T-helper 2 cell treated with Interferon-gamma antibody and Interleukin-4, amounts not matched to agents 5 μg/mL and 100 μg/mL, for 36 hours (primary cell): ENCODE data around the gene FHIT.
A peak's percentile ranks its signal among the peaks of the same experiment; 100 is the strongest.

Source experiments
- DNase-seq: peaks from one replicate; pipeline ENCODE4 v3.0.0; 2021; ENCODE audit warnings: low spot score
- H3K27ac Mint-ChIP-seq: one replicate; pipeline ENCODE4 v1.8.0; 2021; ENCODE audit warnings: mild to moderate bottlenecking, mixed read lengths
- H3K27me3 Mint-ChIP-seq: one replicate; pipeline ENCODE4 v1.8.0; 2021; ENCODE audit warnings: low read depth, mixed read lengths
- H3K36me3 Mint-ChIP-seq: one replicate; pipeline ENCODE4 v1.8.0; 2021; ENCODE audit warnings: low read depth, mixed read lengths
- H3K4me1 Mint-ChIP-seq: one replicate; pipeline ENCODE4 v1.8.0; 2021; ENCODE audit warnings: low read depth, mixed read lengths
- H3K4me3 Mint-ChIP-seq: one replicate; pipeline ENCODE4 v1.8.0; 2022; ENCODE audit warnings: mild to moderate bottlenecking, moderate library complexity, mixed read lengths
- H3K9me3 Mint-ChIP-seq: one replicate; pipeline ENCODE4 v1.8.0; 2021; ENCODE audit warnings: mixed read lengths

Gene FHIT

DNA sequence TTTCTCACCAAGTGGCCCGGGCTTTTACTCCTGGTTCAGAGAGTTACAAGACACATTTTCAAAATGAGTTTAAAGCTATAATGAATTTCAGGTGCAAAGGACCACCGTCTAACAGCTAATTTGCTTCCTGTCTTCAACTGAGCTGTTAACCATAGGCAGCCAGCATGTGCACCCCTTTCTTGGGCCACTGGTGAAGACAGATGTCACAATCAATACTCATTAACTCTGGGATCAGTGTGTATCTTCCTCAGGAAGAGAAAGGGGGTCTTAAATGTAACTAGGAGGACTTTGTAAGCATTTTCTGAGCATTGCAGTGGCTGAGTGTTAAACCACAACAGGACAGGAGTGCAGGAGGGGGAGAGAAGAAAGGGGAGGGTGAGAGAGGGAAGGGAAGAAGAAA is 1450.8 kb downstream of the FHIT start:
- Mint-ChIP-seq H3K27me3 (no peaks in the 10 kb centered on the region), H3K9me3 (no peaks in the 10 kb centered on the region)

DNA sequence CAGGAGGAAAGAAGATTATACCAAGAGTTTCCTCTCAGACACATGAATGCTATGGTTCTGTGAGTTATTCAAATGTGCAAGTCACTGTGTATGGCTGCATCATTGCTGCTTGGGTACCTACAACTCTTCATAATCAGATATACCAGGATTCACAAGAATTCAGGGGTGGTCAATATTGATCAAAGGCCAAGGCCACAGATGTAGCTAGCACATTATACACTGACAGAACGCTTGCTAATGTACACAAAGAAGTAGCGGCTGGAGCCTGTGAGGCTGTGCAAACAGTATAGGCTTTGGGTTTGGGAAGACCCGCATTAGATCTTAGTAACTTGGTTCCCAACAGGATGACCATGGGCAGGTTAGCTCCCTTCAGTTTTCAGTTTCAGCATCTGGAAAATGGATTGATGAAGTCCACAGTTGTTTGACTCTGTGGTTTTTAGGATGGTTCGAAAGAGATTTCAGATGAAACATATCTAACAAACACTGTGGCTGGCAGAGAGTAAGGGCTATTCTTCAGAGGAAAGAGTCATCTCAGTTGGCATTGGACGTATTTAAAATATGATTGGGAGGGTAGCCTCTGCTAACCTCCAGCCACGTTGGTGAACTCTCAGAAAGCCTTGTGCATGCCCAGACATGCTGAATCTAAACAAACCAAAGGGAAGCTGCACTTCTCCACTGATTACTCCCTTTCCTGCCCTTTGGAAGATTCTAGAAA is 1452.7 kb downstream of the FHIT start:
- H3K4me1 Mint-ChIP-seq: peaks cover 15% of the 10 kb centered on the region
- no peaks in the 10 kb centered on the region for H3K27me3 Mint-ChIP-seq
- no peak overlapping the region for H3K27ac Mint-ChIP-seq
- no peak for DNase-seq
- no peaks in the 10 kb centered on the region for H3K9me3 Mint-ChIP-seq
- peaks cover 6% of the 10 kb centered on the region for H3K36me3 Mint-ChIP-seq
- H3K4me3 Mint-ChIP-seq: no peak overlapping the region

More for the DNA sequence above, 1450.8 kb downstream of the FHIT start:
- H3K4me1 Mint-ChIP-seq: peaks cover 13% of the 10 kb centered on the region
- DNase-seq: no peak
- H3K27ac Mint-ChIP-seq: no peak overlapping the region
- H3K4me3 Mint-ChIP-seq: no peak overlapping the region
- H3K36me3 Mint-ChIP-seq: peaks cover 6% of the 10 kb centered on the region

DNA sequence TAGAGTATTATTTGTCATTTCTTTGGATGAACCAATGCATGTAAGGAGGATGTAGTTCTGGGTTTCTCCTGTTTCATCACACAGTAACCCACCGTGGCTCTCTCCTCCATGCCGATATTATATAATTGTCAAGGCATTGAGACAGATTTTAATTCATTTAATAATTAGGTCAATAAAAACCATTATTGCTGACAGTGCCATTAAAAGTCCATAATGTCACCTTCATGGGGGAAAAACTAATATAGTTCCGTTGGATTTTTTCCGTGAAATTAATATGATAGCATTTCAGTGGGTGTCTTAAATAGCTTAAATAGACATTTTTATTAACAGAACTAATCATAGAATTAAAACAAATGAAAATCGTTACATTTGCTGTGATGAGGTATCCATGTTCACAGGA is 1453.7 kb downstream of the FHIT start:
- no peak overlapping the region for H3K4me3 Mint-ChIP-seq
- no peak overlapping the region for H3K27ac Mint-ChIP-seq
- no peaks in the 10 kb centered on the region for H3K9me3 Mint-ChIP-seq
- H3K36me3 Mint-ChIP-seq: peaks cover 9% of the 10 kb centered on the region
- H3K4me1 Mint-ChIP-seq: peaks cover 15% of the 10 kb centered on the region
- no peaks in the 10 kb centered on the region for H3K27me3 Mint-ChIP-seq
- no peak for DNase-seq

DNA sequence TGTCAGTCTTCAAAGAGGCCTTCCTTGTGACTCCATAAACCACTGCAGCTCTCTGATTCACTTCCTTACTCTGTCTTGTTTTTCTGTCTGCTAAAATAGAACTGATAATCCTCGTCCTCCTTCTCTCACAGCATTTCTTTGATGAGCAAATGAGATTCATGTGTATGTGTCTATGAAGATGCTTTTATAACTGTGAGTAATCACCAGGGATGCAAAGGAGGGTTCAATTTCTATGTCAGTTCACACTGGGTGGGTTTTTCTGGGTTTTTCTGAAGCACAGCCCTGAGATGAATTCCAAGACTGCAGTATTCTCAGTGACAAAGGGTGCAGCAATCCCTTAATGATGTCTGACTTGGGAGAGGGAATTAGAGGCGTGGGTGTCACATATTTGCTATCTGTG is 1454.8 kb downstream of the FHIT start:
- DNase-seq: no peak
- H3K27ac Mint-ChIP-seq: no peak overlapping the region
- peaks cover 13% of the 10 kb centered on the region for H3K4me1 Mint-ChIP-seq
- H3K36me3 Mint-ChIP-seq: peaks cover 5% of the 10 kb centered on the region
- H3K9me3 Mint-ChIP-seq: no peaks in the 10 kb centered on the region
- no peaks in the 10 kb centered on the region for H3K27me3 Mint-ChIP-seq
- H3K4me3 Mint-ChIP-seq: no peak overlapping the region

DNA sequence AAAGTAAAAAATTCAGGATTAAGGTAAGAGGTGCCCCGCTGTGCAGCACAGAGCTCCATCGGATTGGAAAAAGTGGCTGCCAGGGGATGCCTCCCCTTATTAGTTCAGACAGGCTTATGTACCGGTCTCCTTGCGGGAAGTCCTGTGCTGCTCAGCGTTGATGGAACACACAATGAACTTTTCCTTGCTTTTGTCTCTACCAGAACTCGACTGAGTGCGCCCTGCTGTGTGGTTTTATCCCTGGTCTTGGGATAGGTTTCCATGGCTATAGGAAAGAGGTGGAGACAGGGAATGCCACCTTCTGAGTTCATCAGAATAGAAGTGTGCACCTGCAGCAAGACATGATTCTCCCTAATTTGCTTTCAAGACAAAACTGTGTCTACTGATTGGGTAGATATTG is 1455.5 kb downstream of the FHIT start:
- Mint-ChIP-seq H3K27me3 (no peaks in the 10 kb centered on the region), H3K36me3 (peaks cover 5% of the 10 kb centered on the region), H3K9me3 (no peaks in the 10 kb centered on the region), H3K4me3 (no peak overlapping the region), H3K27ac (no peak overlapping the region), H3K4me1 (peaks cover 17% of the 10 kb centered on the region)
- no peak for DNase-seq

DNA sequence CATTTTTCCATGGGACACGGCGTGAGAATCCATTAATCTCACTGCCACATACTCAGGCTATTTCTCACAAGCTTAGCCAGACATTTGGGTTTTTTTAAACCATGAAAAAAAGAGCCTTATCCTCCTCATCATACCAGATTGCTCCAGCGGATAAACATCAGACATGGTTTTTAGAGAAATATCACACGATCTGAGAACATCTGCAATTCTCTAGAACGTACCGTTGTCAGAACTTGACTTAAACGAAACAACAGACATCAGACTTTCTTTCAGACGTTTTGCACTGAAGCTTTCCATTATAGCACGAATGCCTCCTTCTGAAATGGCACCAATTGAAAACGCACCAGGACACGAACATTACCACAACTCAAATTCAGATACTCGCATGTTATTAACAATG is 1457.3 kb downstream of the FHIT start:
- no peaks in the 10 kb centered on the region for H3K9me3 Mint-ChIP-seq
- H3K27me3 Mint-ChIP-seq: no peaks in the 10 kb centered on the region
- H3K27ac Mint-ChIP-seq: no peak overlapping the region
- DNase-seq: no peak
- H3K4me3 Mint-ChIP-seq: no peak overlapping the region
- peaks cover 5% of the 10 kb centered on the region for H3K36me3 Mint-ChIP-seq
- peaks cover 18% of the 10 kb centered on the region for H3K4me1 Mint-ChIP-seq

DNA sequence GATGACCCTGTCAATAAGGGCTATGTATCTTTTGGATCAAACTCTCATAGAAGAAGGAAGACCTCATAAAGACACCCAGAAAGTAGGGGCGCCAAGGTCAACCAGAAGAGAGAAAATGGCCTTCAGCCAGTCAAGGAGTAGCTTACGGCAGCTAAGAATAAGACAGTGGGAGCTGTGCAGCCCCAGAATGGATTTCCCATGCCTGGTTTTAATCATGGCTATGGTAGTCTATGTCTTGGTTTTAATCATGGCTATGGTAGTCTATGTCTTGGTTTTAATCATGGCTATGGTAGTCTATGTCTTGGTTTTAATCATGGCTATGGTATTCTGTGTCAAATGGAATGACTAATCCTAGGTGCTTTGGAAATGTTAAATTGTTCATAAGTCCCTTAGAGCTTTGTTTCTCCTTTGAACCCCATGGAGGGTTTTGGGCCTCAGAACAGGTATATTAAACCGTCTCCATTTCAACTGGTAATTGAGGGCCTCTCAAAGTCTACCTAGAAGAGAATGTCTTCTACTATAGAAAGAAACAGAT is 1459.4 kb downstream of the FHIT start:
- peaks cover 21% of the 10 kb centered on the region for H3K4me1 Mint-ChIP-seq
- no peak overlapping the region for H3K4me3 Mint-ChIP-seq
- no peaks in the 10 kb centered on the region for H3K9me3 Mint-ChIP-seq

DNA sequence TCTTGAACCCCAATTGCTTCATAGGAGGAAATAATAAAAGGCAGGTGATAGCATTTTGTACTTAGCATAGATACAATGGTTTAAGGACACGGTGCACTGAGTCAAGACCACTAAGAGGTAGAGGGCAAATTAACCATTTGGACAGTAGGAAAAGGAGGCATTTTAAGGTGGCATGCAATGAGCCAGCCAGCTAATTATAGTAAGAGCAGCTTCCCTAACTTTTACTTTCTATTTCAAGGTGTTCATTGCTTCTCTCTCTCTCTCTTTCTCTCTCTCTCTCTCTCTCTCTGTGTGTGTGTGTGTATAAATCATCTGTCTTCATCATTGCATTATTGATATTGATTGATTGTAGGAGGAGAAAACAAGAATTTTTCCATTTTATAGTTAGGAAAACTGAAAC is 1461.0 kb downstream of the FHIT start:
- peaks cover 27% of the 10 kb centered on the region for H3K36me3 Mint-ChIP-seq
- DNase-seq: no peak
- peaks cover 24% of the 10 kb centered on the region for H3K4me1 Mint-ChIP-seq
- H3K9me3 Mint-ChIP-seq: peaks cover 6% of the 10 kb centered on the region
- peak overlapping the region; percentile 13 for H3K4me3 Mint-ChIP-seq
- no peak overlapping the region for H3K27ac Mint-ChIP-seq
- no peaks in the 10 kb centered on the region for H3K27me3 Mint-ChIP-seq

More for the DNA sequence above, 1459.4 kb downstream of the FHIT start:
- Mint-ChIP-seq H3K27ac (no peak overlapping the region), H3K36me3 (peaks cover 16% of the 10 kb centered on the region), H3K27me3 (no peaks in the 10 kb centered on the region)
- no peak for DNase-seq

DNA sequence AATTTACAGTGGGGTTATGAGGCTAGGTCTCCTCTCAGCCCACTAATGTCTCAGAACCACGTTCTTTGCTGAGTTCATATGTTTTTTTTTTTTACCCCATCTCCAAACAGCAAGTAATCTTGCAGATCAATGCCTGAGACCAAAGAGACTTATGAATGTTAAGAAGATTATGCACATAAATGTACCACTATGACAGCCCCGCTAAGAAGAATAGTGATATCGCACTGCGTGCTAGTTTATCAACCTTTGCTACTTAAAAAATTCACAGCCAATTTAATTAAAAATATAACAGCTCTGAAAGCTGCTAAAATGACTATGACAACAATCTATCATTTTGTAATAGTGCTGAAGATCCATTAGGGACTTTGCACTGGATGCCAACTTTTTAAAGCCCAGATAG is 1462.5 kb downstream of the FHIT start:
- Mint-ChIP-seq H3K4me1 (peaks cover 35% of the 10 kb centered on the region), H3K9me3 (peaks cover 6% of the 10 kb centered on the region), H3K27ac (no peak overlapping the region), H3K36me3 (peaks cover 33% of the 10 kb centered on the region), H3K4me3 (no peak overlapping the region), H3K27me3 (no peaks in the 10 kb centered on the region)
- DNase-seq: no peak

DNA sequence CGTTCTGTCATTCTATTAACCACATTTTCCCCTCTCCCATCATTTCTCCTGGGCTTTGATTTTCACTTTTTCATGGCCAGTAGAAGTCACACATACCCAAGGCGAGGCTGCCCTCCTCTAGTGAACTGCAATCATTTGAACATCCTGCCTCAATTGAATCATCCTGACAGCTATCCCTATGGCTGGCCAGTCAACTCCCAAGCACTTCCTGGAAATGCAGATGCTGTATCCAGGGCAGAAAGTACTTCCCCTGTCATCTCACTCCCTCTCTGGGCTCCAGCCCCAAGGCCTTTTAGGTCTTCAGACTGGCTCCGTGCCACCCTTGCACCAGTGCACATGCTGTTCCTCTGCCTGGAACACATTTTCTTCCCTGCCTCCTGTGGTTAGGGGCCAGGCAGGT is 1463.1 kb downstream of the FHIT start:
- no peaks in the 10 kb centered on the region for H3K27me3 Mint-ChIP-seq
- H3K9me3 Mint-ChIP-seq: peaks cover 6% of the 10 kb centered on the region
- H3K36me3 Mint-ChIP-seq: peaks cover 35% of the 10 kb centered on the region
- H3K4me1 Mint-ChIP-seq: peaks cover 41% of the 10 kb centered on the region
- H3K27ac Mint-ChIP-seq: no peak overlapping the region
- no peak overlapping the region for H3K4me3 Mint-ChIP-seq
- no peak for DNase-seq

DNA sequence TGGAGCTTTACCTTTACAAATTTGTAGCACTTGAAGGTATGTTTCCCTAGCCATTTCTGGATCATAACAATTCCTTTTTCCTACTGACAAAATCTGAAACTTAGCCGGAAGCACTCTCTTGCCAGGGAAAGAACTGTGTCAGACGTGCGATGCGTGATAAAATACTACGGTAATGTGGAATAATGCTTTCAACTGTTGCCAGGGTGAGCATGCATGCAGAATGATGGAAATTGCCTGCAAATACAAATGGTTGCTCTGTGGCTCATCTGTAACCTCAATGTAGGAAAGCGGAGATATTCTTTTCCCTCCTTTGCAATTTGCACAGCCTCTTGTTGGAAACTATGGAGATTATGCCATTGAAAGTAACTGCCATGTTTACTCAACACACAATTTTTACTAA is 1464.9 kb downstream of the FHIT start:
- no peak overlapping the region for H3K4me3 Mint-ChIP-seq
- peaks cover 35% of the 10 kb centered on the region for H3K36me3 Mint-ChIP-seq
- DNase-seq: no peak
- H3K27me3 Mint-ChIP-seq: no peaks in the 10 kb centered on the region
- no peak overlapping the region for H3K27ac Mint-ChIP-seq
- peaks cover 6% of the 10 kb centered on the region for H3K9me3 Mint-ChIP-seq
- peaks cover 41% of the 10 kb centered on the region for H3K4me1 Mint-ChIP-seq

DNA sequence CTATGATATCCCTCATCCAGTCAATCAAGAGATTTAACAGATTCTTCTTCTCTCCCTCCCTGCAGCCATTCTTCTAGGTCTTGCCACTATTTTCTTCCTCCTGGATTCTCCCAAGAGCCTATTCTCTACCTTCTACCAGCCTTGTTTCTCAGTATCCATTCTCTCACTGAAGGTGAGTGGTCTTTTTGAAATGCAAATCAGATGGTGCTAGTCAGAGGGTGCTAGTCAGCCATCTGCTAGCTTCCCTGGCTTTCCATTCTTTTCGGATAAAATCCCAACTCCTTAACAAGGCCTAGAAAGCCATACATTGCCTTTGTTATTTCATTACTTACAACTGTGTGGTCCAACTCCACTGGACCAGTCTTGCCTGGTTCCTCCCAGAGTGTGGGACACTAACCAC is 1467.1 kb downstream of the FHIT start:
- Mint-ChIP-seq H3K4me3 (peak overlapping the region; percentile 43), H3K4me1 (peaks cover 25% of the 10 kb centered on the region), H3K27me3 (no peaks in the 10 kb centered on the region), H3K9me3 (peaks cover 18% of the 10 kb centered on the region), H3K27ac (peak overlapping the region; percentile 63), H3K36me3 (peaks cover 44% of the 10 kb centered on the region)
- DNase-seq: no peak

DNA sequence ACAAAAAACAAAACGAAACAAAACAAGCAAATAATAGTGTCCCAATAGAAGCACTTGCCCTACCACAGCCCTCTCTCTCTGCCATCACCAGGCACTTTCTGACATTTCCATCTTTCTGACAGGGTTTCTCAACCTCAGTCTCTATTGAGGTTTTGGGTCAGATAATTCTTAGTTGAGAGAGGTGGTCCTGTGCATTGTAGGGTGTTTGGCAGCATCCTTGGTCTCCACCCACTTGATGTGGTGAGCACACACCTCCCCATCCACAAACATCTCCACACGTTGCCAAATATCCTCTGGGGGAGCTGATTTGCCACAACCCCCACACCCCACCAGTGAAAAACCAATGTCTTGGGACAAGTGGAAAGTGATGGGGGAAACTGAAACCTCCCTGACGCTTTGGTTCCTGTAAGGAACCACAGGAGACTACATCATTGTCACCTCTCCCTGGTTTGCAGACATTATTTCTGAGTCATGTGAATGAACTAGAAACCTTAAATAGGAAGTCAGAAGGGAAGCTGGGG is 1467.7 kb downstream of the FHIT start:
- Mint-ChIP-seq H3K4me3 (peak overlapping the region; percentile 43), H3K27ac (peak overlapping the region; percentile 63), H3K36me3 (peaks cover 44% of the 10 kb centered on the region), H3K4me1 (peaks cover 23% of the 10 kb centered on the region), H3K9me3 (peaks cover 19% of the 10 kb centered on the region), H3K27me3 (no peaks in the 10 kb centered on the region)
- peak; percentile 67 for DNase-seq

DNA sequence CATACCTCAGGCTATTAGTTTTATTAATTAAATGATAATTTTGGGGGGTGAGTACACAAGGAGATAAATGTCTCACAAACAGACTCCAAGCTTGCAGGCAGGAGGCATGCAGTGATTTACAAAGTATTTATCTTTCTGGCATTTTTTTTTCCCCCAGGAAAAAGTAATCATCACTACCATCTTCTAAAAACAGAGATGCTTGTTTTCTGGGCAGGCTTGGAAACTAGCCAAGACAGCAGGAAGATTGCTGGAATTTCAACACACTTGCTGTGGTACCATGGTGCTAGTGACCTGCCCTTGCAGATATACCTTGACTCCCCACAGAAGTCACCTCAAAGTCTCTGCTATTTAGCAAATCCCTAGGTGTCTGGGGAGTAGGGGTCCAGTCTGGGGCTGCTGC is 1468.6 kb downstream of the FHIT start:
- H3K27ac Mint-ChIP-seq: no peak overlapping the region
- H3K27me3 Mint-ChIP-seq: no peaks in the 10 kb centered on the region
- no peak overlapping the region for H3K4me3 Mint-ChIP-seq
- no peak for DNase-seq
- peaks cover 19% of the 10 kb centered on the region for H3K9me3 Mint-ChIP-seq
- H3K36me3 Mint-ChIP-seq: peaks cover 44% of the 10 kb centered on the region
- peaks cover 31% of the 10 kb centered on the region for H3K4me1 Mint-ChIP-seq

DNA sequence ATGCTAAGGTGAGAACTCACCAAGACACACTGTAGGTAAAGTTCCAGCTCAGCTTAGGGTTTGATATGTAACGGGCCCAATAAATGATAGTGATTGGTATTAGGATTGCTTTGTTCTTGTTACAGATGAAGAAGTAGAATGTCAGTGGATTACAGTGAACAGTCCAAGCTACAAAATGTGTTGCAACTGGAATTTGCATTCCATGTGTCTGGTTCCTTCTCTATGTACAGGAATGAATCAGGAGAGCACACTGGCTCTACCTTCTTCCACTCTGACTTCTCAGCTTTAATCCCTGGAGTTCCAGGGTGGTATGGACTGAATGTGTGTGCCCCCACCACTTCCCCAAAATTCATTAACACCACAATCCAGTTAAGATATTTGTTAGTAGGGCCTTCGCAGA is 1471.0 kb downstream of the FHIT start:
- H3K27me3 Mint-ChIP-seq: no peaks in the 10 kb centered on the region
- peaks cover 39% of the 10 kb centered on the region for H3K36me3 Mint-ChIP-seq
- H3K4me3 Mint-ChIP-seq: no peak overlapping the region
- peaks cover 12% of the 10 kb centered on the region for H3K9me3 Mint-ChIP-seq
- peaks cover 50% of the 10 kb centered on the region for H3K4me1 Mint-ChIP-seq
- H3K27ac Mint-ChIP-seq: no peak overlapping the region
- no peak for DNase-seq
